Measurements from ENCODE around the gene DOCK10.

The DOCK10 gene

DNA sequence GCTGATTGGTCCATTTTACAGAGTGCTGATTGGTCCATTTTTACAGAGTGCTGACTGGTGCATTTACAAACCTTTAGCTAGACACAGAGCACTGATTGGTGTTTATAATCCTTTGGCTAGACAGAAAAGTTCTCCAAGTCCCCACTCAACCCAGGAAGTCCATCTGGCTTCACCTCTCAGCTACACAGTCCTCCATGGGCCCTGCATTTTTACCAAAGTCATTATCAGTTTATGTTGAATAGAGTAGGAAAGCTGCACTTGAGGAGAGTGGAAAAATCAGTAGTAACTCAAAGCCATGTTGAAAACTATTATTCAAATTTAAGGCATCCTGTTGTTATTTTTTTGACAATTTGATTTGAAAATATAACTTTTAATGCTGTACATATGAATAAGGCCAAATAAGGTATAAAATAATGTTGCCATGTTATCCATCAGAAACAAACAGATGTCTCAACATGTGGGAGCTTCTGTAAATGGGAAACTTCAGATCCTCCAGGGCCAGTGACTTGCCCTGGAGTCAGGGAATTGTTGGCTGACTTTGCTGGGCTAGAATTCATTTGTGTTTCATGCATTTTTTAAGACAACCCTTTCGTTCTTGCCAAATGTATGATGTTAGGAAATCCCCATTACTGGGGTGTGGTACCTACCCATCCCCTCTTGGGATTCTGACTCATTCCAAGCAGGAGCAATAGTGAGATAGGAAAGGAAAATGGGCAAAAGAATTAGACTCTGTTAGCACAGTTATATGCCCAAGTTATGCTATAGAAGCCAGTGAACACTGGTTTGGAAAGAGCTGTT is 288.3 kb downstream of the DOCK10 start:
- no peak for DNase-seq

GRCh38 chr2:224751996-224752698 is 290.1 kb downstream of the DOCK10 start:
- DNase-seq: no peak

DNA sequence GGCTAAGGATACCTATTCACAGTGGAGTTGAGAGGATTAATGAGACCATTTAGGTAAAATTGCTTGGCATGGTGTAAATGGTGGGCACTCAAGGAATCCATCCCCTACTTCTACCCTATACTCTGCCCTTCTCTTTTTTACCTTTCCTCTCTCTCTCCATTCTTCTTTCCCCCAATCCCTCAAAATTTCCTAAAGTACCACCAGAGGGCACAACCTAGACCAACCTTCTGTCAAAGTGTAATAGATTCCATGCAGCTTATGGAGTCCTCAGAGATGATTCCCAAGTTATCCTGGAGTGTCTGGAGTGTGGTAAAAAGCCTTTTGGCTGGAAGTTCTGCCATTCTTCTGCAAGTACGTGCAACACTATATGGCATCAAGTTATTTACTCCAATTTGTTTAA is 293.1 kb downstream of the DOCK10 start:
- DNase-seq: peak; percentile 4

- DNase-seq: no peak
These were observed 294.5 kb downstream of the DOCK10 start for GRCh38 chr2:224747765-224748164.

DNA sequence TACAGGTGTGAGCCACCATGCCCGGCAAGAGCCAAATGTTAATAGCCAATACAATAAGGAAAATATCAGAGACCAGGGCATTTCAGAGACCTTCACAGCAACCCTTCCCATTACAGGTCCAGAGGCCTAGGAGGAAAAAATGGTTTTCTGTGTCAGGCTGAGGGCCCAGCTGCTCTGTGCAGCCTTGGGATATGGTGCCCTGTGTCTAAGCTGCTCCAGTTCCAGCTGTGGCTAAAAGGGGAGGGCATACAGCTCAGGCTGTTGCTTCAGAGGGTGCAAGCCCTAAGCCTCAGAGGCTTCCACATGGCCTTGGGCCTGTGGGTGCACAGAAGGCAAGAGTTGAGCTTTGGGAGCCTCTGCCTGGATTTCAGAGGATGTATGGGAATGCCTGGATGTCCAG is 306.0 kb downstream of the DOCK10 start:
- DNase-seq: no peak

DNA sequence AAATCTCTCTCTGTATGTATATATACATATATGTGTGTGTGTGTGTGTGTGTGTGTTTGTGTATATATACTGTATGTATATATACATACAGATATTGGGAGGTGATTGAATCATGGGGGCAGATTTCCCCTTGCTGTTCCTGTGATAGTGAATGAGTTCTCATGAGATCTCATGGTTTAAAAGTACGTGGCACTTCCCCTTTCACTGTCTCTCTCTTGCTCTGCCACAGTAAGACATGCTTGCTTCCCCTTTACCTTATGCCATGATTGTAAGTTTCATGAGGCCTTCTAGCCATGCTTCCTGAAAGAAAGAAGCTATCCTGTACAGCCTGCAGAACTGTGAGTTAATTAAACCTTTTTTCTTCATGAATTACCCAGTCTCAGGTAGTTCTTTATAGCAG is 307.3 kb downstream of the DOCK10 start:
- DNase-seq: no peak

DNA sequence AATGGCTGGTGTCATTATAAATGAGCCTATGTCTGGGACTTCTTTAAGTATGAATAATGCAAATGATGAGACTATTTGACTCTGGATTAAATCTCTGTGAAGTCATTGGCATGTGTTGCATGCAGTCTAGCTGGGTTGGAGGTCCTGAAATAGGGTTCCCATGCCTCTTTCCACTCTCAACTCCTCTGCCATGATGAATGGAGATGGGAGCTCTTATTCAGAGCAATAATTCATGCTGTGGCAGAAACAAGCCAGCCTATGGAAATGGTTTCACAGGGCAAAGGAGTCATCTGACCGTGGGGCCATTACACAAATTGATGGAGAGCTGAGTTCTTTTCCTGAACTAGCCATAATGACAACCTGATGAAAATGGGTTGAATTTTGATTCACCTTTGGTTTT is 310.6 kb downstream of the DOCK10 start:
- no peak for DNase-seq

DNA sequence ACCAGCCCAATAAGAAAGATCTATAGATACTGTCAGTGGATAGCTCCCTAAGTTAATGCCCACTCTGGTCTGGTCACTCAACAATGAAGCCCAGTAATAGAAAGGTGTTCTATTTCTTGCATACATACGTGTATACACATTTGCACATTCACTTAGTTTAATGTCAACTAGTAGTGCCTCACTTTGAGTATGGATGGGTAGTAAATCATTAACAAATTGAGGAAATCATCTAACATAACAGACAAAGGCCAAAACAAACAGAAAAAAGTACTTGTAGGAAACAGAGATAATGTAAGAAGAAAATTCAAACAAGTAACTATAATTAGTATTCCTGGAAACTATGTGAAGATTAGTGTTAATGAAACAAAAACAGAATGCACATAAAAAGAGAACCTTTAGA is 312.8 kb downstream of the DOCK10 start:
- no peak for DNase-seq

DNA sequence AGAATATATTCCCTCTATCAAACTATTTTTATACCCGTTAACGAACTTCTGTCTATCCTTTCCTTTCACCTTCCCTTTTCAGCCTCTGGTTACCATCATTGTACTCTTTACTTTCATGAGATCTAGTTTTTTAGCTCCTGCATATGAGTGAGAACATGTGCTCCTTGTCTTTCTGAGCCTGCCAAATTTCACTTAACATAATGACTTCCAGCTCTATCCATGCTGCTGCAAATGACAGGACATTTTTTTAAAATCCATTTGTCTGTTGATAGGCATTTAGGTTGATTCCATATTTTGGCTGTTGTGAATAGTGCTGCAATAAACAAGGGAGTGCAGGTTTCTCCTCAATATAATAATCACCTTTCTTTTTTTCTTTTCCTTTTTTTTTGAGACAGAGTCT is 317.9 kb downstream of the DOCK10 start:
- DNase-seq: no peak

DNA sequence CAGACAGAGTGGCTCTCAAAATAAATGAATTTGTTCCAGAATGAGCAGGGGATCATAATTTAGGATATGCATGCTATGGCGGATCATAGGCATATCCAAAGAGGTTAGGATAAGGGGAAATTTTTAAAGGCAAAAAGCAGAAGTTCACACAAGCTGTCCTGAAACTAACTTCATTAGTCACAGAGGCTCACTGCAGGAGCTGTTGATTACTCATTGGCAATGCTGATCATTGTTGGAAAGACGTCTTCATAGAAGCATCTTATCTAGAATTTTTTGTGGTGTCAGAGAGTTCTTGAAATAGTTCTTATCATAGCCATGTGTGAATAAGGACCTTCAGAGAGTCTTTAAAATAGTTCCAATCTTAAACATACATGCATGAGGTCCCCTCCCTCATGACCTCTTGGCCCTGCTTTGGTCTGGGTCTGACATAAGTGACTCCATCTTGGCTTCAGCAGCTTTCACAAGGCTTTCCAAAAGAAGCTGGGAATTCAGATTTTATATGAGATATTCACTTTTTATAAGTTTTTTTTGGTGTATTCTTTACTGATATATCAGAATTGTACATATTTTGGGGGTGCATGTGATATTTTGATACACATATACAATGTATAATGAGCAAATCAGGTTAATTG is 318.6 kb downstream of the DOCK10 start:
- DNase-seq: no peak

DNA sequence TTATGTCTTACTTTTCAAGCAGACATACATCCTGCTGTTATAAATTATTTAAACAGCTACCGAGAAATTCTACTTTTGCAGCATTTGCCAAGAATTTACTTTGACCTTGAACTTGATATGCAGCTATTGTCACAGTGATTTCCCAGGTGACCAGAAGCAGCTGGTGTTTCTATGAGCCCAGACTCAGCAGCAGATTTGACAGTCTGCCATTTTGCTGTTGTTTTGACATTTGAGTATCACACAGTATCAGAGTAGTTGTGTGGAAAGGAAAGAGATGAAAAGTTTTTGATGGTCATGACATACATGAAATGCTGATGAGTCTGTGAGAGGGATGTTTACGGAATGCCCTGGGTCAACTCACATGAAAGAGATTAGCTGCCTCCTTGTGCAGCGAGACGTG is 319.5 kb downstream of the DOCK10 start:
- DNase-seq: peak; percentile 16

GRCh38 chr2:224722250-224722649 is 320.0 kb downstream of the DOCK10 start:
- no peak for DNase-seq

- DNase-seq: no peak
These were observed 325.3 kb downstream of the DOCK10 start for GRCh38 chr2:224716921-224717320.

GRCh38 chr2:224716201-224716600 is 326.1 kb downstream of the DOCK10 start, which contains the start of gene CCDC195:
Gene CCDC195, minus strand, starts transcription at chr2:224716365. Its CDS starts 0 bp downstream, at chr2:224716365.
- no peak for DNase-seq
